HEK293 (cell line): ENCODE measurements around the gene DLX2.

Experiments used
- CTCF ChIA-PET: fragments of 350-600 bp; formaldehyde crosslinking; extraction: SDS; loops from one replicate; lab custom pipeline; 2021; ENCODE audit warnings: antibody characterized with exemption; lab: Yijun Ruan, JAX
- POLR2A ChIA-PET: fragments of 300-600 bp; formaldehyde crosslinking; extraction: SDS; loops from one replicate; lab custom pipeline; 2020; ENCODE audit warnings: antibody characterized with exemption, inconsistent platforms; lab: Yijun Ruan, JAX
- H3K27ac ChIP-seq: fragments of 200-500 bp; sonication (Bioruptor generic); 2 replicates; pipeline ENCODE4 v1.5.1; 2014; ENCODE audit warnings: low read depth, low read length, control low read depth, inconsistent platforms; ENCODE audit errors: extremely low read depth
- H3K36me3 ChIP-seq, 2 experiments: fragments of 200-500 bp in 1 of 2; sonication (Bioruptor generic) in 1 of 2; 1 replicate in 1 of 2; 2 replicates in 1 of 2; pipeline ENCODE4 v1.5.1; 2014 to 2017; ENCODE audit warnings: inconsistent platforms in 2 of 2, low read length in 2 of 2; ENCODE audit not compliant: control insufficient read depth in 2 of 2, insufficient read depth in 1 of 2
- H3K4me1 ChIP-seq: fragments of 200-500 bp; sonication (Bioruptor generic); 2 replicates; pipeline ENCODE4 v1.5.1; 2014; ENCODE audit warnings: mild to moderate bottlenecking, low read length, inconsistent platforms; ENCODE audit not compliant: control insufficient read depth, insufficient read depth
- H3K4me3 ChIP-seq: 2 replicates; pipeline ENCODE4 v1.5.1; 2011; ENCODE audit warnings: low read depth, mild to moderate bottlenecking, control low read depth, low read length, moderate library complexity
- H3K9me3 ChIP-seq: fragments of 200-500 bp; sonication (Bioruptor generic); 2 replicates; pipeline ENCODE4 v1.5.1; 2014; ENCODE audit warnings: low read depth, low read length, inconsistent platforms; ENCODE audit not compliant: control insufficient read depth, insufficient read depth
- FEZF1 ChIP-seq: fragments of 450-650 bp; formaldehyde crosslinking; IDR thresholded peaks from 2 replicates; pipeline ENCODE4 v1.5.1; 2016; ENCODE audit warnings: missing biosample characterization, missing genetic modification characterization
- PRDM10 ChIP-seq: fragments of 450-650 bp; formaldehyde crosslinking; IDR thresholded peaks from 2 replicates; pipeline ENCODE4 v1.5.1; 2016; ENCODE audit warnings: missing biosample characterization, missing genetic modification characterization
- SP2 ChIP-seq: fragments of 450-650 bp; formaldehyde crosslinking; IDR thresholded peaks from 2 replicates; pipeline ENCODE4 v1.5.1; 2016; ENCODE audit warnings: missing biosample characterization, missing genetic modification characterization
- ZBTB7A ChIP-seq: fragments of 450-650 bp; formaldehyde crosslinking; IDR thresholded peaks from 2 replicates; pipeline ENCODE4 v1.5.1; 2016; ENCODE audit warnings: low read depth, missing biosample characterization, missing genetic modification characterization
- ZNF10 ChIP-seq: fragments of 450-650 bp; formaldehyde crosslinking; IDR thresholded peaks from 2 replicates; pipeline ENCODE4 v1.5.1; 2017; ENCODE audit warnings: missing biosample characterization, missing genetic modification characterization
- ZNF341 ChIP-seq: fragments of 450-650 bp; formaldehyde crosslinking; IDR thresholded peaks from 2 replicates; pipeline ENCODE4; 2016; ENCODE audit warnings: low read depth, missing biosample characterization, missing genetic modification characterization
- TF ChIP-seq, protein P1 (sequence below): fragments of 450-650 bp; formaldehyde crosslinking; IDR thresholded peaks from 2 replicates; pipeline ENCODE4 v1.5.1; 2017; ENCODE audit warnings: missing biosample characterization, missing genetic modification characterization
- TF ChIP-seq, protein P2 (sequence below): fragments of 450-650 bp; formaldehyde crosslinking; IDR thresholded peaks from 2 replicates; pipeline ENCODE4 v1.5.1; 2017; ENCODE audit warnings: missing biosample characterization, missing genetic modification characterization
- TF ChIP-seq, protein P3 (sequence below): fragments of 450-650 bp; formaldehyde crosslinking; IDR thresholded peaks from 2 replicates; pipeline ENCODE4 v1.5.1; 2017; ENCODE audit warnings: missing biosample characterization, missing genetic modification characterization

Gene DLX2

GRCh38 chr2:172080641-172081220 is 22.0 kb downstream of the DLX2 start:
- POLR2A ChIA-PET: interaction anchor here (7.5 kb wide), 1 partner anchor 16 kb away, joined by 147 read pairs; no protein-coding TSS in a partner anchor
- CTCF ChIA-PET: no interaction called here
- Histone ChIP-seq H3K4me1 (no peaks in the 10 kb centered on the region; the same call in none of the 2 replicates), H3K4me3 (no peak overlapping the region), H3K9me3 (no peaks in the 10 kb centered on the region), H3K36me3 (no peaks in the 10 kb centered on the region), H3K27ac (no peak overlapping the region)
- no peak for TF ChIP-seq SP2 (tag by site-specific recombination)
- TF ChIP-seq, protein P1, sequence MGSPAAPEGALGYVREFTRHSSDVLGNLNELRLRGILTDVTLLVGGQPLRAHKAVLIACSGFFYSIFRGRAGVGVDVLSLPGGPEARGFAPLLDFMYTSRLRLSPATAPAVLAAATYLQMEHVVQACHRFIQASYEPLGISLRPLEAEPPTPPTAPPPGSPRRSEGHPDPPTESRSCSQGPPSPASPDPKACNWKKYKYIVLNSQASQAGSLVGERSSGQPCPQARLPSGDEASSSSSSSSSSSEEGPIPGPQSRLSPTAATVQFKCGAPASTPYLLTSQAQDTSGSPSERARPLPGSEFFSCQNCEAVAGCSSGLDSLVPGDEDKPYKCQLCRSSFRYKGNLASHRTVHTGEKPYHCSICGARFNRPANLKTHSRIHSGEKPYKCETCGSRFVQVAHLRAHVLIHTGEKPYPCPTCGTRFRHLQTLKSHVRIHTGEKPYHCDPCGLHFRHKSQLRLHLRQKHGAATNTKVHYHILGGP (tag by site-specific recombination): no peak

- Histone ChIP-seq H3K9me3 (no peaks in the 10 kb centered on the region), H3K4me1 (no peaks in the 10 kb centered on the region; the same call in none of the 2 replicates), H3K27ac (no peak overlapping the region), H3K4me3 (no peak overlapping the region), H3K36me3 (no peaks in the 10 kb centered on the region)
- ChIA-PET POLR2A (no interaction called here), CTCF (no interaction called here)
- TF ChIP-seq, protein P2, sequence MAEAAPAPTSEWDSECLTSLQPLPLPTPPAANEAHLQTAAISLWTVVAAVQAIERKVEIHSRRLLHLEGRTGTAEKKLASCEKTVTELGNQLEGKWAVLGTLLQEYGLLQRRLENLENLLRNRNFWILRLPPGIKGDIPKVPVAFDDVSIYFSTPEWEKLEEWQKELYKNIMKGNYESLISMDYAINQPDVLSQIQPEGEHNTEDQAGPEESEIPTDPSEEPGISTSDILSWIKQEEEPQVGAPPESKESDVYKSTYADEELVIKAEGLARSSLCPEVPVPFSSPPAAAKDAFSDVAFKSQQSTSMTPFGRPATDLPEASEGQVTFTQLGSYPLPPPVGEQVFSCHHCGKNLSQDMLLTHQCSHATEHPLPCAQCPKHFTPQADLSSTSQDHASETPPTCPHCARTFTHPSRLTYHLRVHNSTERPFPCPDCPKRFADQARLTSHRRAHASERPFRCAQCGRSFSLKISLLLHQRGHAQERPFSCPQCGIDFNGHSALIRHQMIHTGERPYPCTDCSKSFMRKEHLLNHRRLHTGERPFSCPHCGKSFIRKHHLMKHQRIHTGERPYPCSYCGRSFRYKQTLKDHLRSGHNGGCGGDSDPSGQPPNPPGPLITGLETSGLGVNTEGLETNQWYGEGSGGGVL (tag by site-specific recombination): 0 out of 2 replicates have a peak, but pooled peaks have one; percentile 46
- TF ChIP-seq FEZF1 (tag by site-specific recombination): no peak
These were observed 22.7 kb downstream of the DLX2 start for GRCh38 chr2:172079838-172080640.

DNA sequence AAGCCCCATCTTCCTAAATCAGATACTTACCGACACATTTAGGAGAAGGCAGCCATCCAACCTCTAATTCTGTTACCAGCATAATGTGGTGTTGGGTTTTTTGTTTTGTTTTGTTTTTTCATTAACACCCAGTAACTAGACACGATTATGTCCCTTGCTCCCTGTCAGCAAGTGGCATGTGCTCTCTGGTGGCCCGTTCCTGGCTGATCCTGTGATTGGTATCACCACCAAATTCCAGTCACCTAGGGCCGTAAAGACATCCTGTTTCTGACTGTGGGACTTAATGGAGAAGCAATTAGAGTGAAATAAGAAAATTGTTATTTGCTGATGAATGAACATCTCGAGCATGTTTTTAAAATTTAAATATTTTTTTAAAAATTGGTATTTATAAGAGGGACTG is 23.3 kb downstream of the DLX2 start:
- Histone ChIP-seq H3K4me1 (no peaks in the 10 kb centered on the region; the same call in none of the 2 replicates), H3K36me3 (no peaks in the 10 kb centered on the region), H3K9me3 (no peaks in the 10 kb centered on the region), H3K27ac (no peak overlapping the region), H3K4me3 (no peak overlapping the region)
- CTCF ChIA-PET: no interaction called here
- TF ChIP-seq ZNF341 (no peak), ZNF10 (no peak), PRDM10 (tag by site-specific recombination) (no peak)
- POLR2A ChIA-PET: no interaction called here

DNA sequence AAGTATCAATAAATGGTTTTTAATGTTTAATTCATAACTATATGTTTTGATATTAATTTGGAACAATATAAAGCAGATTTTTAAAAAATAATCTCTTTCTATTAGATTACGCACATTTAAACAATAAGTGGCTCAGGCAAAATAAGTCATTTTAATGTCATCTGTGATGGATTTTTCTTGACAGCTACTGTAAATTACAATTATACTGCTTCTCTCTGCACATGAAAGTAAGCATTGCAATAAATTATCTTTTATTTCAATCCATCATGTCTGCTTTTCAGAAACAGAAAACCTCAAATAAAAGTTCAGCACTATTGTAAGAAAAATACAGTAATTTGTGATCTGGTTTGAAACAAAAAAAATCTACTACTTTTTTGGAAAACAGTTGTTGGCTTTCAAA is 28.4 kb downstream of the DLX2 start:
- no peak for TF ChIP-seq ZBTB7A (tag by site-specific recombination)
- TF ChIP-seq, protein P1 (tag by site-specific recombination): peak; percentile 21; the same call in 1 of the 2 replicates
- TF ChIP-seq, protein P3, sequence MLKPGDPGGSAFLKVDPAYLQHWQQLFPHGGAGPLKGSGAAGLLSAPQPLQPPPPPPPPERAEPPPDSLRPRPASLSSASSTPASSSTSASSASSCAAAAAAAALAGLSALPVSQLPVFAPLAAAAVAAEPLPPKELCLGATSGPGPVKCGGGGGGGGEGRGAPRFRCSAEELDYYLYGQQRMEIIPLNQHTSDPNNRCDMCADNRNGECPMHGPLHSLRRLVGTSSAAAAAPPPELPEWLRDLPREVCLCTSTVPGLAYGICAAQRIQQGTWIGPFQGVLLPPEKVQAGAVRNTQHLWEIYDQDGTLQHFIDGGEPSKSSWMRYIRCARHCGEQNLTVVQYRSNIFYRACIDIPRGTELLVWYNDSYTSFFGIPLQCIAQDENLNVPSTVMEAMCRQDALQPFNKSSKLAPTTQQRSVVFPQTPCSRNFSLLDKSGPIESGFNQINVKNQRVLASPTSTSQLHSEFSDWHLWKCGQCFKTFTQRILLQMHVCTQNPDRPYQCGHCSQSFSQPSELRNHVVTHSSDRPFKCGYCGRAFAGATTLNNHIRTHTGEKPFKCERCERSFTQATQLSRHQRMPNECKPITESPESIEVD (tag by site-specific recombination): peak; percentile 81
- no peak overlapping the region for H3K4me3 ChIP-seq
- CTCF ChIA-PET: no interaction called here
- POLR2A ChIA-PET: interaction anchor here (2.6 kb wide), 1 partner anchor 11 kb away, joined by 8 read pairs; the partner anchor contains the start of gene DLX1
- H3K36me3 ChIP-seq: no peaks in the 10 kb centered on the region
- H3K9me3 ChIP-seq: no peaks in the 10 kb centered on the region
- no peak overlapping the region for H3K27ac ChIP-seq
- H3K4me1 ChIP-seq: peaks cover 6% of the 10 kb centered on the region; the same call in 1 of the 2 replicates
